ENCODE measurements around the gene MICAL3.
"Not testable (repeated sequence)": the region's sequence is repeated elsewhere in the genome, so short reads cannot be mapped to it uniquely, and the experiment has no call there.

MICAL3 gene

GRCh38 chr22:17773606-17774205 is 250.7 kb downstream of the MICAL3 start:
- DNase-seq = no peak

DNA sequence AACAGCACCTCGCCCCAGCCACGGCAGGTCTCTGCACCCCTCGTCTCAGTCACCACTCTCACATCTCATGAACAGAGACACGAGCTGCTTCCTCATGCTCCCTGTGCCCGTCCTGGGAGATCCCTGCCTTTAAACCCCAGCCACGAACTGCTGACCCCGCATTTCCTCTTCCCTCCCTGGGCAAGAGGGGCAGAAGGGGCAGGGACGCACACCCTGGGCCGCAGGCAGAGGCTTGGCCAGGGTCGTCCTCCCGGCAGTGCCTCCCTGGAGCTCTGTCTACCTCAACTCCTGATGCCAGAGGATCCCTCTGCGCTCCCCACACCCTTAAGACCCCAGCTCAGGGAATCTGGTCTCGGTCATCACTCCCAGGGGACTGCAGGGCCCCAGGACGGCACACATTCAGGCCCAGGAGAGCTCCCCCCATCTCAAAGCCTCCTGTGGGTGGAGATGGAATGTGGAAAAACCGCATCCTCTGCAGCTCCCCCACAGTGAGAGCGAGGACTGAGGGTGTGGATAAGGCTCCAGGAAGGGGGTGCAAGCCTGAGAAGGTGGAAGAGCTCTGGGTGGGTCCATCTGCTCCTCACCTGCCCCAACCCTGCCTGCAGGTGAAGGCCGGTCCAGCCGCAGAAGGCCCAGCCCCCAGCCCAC is 251.3 kb downstream of the MICAL3 start:
- DNase-seq = no peak

- DNase-seq = no peak
These were observed 252.0 kb downstream of the MICAL3 start for GRCh38 chr22:17772249-17772957.

DNA sequence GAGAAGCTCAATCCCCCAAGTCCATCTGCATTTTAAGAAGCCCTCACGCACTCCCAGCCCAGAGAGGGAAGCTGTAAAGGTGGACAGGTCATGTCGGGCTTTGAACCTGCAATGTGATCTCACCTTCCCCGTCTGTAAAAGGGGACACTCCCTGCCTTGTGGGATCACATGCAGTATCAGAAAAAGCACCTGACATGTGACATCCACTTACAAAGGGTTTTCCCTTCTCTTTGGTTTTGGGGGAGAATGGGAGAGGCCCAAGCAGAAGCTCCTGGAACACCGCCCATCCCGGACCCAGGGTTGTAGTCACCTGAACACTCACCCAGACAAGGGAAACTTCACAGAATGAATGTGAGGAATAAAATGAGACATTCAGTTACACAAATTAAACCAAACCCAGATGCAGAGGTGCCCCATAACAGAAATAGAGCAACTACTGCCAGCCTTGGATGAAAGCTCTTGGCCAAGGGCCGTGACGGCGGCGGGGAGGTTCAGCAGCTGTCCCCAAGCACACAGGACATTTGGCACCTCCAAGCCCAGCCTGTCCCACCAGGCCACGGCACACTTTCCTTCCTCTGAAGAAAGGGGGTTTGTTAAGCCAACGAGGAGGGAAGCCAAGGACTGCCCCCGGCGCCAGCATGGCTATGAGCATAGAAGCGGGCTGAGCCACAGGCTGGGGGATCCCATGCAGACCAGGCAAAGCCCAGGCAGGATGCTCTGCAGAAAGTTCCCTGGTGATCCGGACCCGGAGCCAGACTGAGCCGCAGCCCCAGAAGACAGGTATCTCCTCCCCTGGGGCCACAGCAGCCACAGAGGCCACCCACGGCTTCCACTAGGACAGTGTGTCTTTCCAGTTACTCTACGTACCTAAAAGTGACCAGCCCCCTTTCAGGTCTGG is 253.9 kb downstream of the MICAL3 start:
- no peak for DNase-seq

DNA sequence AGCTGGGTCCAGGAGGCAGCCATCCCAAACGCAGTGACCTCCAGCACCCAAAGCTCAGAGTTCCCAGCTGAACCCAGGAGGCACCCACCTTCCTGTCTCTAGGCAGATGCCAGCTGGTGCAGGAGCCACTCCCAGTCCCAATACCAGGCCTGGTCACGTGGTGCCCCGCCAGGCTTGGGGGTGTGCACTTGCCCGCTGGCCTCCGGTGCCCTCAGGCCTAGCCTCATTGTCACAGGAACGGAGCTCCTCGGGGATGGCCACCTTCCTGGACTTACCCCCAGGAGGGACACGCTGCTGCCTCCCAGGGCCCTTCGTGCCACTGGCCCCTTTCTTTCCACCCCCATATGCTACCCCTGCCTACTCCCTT is 254.7 kb downstream of the MICAL3 start:
- no peak for DNase-seq

DNA sequence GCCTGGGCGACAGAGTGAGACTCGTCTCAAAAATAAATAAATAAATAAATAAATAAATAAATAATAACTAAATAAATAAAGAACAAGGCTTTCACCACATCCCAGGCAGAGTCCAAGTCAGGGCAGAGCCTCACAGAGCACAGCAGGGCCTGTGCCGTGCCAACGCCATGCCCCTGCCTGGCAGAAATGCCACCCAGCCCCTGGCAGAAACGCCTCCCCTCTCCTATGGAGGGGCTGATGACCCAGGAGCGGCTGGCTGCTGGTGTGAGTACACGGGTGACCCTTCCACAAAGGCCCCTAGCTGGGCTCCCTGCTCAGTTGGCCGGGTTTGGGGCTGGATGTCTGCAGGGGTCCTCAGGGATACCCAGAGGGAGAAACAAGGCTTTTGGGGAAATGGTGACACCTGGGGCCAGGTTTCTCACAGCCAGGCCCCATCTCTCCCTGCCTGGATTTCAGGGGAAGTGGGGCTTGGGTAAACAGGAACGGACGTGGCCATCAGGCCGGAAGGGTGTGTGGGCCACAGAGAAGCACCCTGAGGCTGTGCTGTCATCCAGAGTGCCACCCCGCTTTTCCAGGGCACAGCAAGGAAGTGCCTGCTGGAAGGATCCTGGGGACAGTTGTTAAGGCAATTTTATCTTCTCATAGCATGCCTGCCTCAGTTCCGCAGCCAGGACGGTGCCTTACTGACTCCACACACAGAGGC is 255.2 kb downstream of the MICAL3 start:
- no peak for DNase-seq

DNA sequence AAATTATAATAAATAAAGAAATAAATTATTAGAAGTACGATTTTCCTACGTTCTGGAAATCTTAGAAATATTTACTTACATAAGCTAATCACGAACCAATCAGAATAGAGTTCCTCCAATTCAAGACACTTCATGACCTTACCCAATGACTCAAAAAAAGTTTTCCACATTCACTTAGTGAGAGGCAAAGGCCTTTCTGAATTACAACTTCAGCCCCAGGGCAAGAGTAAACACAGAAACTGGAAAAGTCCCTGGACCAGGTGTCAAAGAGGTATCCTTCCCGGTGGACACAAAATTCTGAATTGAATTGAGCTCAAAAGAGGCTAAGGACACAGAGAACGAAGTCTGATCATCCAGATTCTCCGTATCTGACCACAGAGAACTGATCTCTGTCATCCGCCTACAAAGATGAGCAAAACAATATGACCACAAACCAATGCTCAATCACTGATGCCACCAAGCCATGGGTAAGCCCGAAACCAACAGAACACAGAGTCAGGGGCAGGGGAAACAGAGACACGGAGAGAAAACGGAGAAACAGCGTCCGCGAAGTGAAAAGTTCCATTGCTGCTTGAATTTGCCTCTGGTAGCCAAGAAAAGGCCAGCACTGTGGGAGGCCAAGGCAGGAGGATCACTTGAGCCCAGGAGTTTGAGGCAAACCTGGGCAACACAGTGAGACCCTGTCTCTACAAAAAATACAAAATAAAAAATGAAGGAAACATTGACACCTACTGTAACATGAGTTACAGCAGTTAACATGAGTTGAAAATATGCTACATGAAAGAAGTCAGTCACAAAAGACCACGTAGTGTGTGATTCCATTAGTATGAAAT is 256.9 kb downstream of the MICAL3 start:
- DNase-seq = no peak

DNA sequence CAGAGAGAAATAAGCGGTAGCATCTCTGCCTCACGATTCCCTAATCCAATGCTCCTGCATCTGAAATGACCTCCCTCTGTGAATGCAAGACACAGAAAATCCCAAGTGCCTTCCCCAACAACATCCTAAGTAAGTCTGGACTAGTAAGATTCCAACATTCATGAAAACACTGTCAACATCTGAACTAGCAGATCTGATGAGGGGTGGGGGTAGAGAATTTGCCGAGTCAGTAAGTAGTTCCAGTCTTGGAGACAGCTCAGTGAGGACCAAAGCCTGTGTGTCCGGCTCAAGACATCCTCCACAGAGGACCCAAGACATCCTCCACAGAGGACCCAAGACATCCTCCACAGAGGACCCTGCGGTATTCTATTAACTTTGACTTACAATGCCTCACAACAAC is 259.5 kb downstream of the MICAL3 start:
- not testable (repeated sequence) for DNase-seq

DNA sequence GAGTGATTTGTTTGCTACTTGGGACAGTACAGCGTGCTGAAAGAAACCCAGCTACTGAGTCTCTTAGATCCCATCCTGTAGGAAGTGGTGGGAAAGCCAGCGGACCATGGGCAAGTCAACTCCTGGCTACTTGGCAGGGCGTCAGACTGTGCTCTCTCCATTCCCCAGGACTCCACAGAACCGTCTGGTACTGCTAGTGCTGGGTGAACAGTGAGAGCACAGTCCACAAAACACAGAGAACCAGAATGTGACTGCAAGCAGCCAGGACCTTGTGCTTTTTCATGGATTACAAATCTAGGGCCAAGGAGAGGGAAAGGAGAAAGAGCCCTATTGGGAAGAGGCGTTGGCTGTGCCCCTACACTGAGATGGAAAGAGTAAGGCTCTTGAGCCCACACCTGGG is 260.3 kb downstream of the MICAL3 start:
- DNase-seq = no peak

- DNase-seq = not testable (repeated sequence)
These were observed 260.9 kb downstream of the MICAL3 start for GRCh38 chr22:17763442-17763841.

GRCh38 chr22:17761138-17761488 is 263.2 kb downstream of the MICAL3 start:
- no peak for DNase-seq

DNA sequence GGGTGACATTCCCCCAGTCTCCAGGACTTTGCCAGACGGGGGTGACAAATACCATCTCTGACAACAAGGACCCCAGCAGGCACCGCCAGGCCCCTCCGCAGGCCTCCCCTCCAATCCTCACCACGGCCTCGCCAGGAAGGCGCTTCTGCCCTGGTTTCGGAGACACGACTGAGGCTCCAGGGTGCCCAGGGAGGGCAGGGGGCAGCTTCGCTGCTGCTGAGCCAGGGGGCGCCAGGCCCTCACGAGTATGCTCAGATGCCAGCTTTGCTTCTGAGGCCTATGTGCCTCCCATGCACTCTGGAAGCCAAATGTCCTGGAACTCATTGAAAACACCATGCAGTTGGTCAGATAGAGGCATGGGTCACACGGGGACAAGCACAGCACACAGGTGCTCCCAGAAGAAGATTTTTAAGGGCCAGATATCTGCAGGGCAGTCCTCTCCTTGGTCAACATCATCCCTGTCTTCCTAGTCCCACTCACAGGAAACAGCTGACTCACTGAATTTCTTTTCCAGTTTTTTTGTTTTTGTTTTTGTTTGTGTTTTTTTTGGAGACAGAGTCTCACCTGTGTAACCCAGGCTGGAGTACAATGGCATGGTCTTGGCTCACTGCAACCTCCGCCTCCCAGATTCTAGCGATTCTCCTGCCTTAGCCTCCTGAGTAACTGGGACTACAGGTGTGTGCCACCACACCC is 270.0 kb downstream of the MICAL3 start:
- DNase-seq = no peak

DNA sequence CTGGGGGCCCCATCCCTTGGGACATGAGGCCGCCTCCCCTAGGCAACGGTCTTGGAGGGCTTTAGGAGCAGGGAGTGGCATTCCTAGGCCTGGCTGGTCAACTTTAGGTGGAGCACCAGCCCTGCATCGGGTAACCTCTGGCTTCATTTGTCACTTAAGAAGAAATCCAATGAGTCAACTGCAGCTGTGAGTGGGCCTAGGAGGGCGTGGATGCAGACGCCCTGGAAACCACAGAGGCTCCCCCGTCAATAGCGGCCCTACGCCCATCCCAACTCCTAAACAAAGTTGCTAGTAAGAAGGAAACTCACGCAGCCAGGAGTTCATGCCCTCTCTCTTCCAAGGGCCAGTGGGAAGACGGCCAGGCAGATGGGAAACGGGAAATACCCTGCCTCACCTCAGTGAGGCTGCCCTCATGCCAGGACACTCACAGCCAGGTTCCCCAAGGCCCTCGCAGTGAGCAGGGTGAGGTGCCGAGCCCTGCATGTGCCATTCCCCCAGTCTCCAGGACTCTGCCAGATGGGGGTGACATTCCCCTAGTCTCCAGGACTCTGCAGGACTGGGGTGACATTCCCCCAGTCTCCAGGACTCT is 270.9 kb downstream of the MICAL3 start:
- no peak for DNase-seq

GRCh38 chr22:17751596-17751995 is 272.8 kb downstream of the MICAL3 start:
- no peak for DNase-seq

GRCh38 chr22:17749605-17750395 is 274.6 kb downstream of the MICAL3 start:
- no peak for DNase-seq

DNA sequence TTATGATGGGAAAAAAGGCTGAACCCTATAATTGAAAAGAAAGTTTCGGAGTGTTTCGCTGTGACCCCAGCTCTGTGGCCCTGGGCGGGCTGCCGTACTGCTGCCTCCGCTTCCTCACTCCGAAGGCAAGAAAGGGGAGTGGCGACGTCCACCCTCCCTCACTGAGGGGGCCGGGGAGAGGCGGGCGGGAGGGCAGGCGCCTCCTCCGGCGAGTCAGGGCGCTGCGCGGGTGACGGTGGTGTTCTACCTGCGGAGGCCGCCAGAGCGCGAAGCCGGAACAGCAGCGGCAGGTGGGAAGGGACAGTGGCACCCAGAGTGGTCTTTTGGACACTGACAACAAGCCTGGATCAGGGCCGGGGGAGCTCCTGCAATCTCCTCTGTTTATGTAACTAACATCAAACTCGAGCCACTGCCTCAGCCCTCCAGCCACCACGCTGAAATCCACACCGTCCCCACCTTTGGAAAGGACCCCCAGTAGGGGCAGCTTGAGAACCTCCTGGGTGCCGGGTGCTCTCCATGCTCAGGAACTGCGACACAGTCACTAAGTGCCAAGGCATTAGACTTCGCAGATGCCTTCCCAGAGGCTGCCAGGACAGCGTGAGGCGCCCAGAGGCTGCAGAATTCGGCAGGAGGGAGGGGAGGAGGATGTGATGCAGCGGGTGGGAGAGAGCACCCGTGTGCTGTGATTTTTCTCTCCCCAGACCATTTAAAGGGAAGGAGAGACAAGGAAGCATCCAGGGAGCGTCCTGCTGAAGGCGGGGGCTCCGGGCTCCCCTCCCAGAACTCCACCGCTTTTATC is 275.6 kb downstream of the MICAL3 start:
- no peak for DNase-seq

DNA sequence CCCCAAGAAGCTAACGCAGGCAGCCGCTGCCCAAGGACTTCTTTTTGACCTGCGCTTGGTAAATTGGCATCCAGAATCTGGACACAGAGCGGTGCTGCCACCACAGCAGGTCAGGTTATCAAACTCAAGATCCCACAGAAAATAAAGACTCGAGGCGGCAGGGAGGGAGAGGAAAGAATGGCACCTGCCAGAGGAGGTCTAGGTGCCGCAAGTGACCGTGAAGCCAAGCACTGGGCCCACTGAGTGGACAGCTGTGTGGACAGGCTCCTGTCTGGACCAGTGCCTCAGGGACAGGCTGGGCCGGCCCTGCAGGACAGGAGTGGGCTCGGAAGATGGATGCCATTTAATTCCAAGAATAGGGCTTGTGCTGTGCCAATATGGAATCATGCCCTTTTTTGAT is 277.4 kb downstream of the MICAL3 start:
- no peak for DNase-seq

- DNase-seq = peak; percentile 39
These were observed 279.9 kb downstream of the MICAL3 start for GRCh38 chr22:17744430-17744829.

All from NCI-H524 treated with DMSO at 0.1 percent for 48 hours (cell line).